ENCODE data around the gene GRIN3B.

DNA sequence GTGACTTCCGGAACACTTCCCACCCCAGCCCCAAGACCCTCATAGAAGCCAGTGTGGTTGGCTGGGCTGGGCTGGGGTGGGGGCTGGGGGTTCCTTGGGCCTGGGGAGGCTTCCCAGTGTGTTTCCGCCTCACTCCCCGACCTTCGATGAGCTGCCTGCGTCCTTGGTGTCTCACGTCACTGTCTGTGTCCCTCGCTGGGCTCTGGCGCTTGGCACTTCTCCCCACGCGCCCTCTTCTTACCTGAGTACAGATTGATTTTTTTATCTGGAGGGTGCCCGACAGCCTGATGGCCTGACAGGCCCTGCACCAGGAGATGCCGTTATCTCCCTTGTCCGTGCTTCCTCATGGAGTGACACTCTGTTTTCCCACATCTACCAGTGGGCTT, 7.6 kb upstream of the GRIN3B start:
- TF ChIP-seq, protein P1, sequence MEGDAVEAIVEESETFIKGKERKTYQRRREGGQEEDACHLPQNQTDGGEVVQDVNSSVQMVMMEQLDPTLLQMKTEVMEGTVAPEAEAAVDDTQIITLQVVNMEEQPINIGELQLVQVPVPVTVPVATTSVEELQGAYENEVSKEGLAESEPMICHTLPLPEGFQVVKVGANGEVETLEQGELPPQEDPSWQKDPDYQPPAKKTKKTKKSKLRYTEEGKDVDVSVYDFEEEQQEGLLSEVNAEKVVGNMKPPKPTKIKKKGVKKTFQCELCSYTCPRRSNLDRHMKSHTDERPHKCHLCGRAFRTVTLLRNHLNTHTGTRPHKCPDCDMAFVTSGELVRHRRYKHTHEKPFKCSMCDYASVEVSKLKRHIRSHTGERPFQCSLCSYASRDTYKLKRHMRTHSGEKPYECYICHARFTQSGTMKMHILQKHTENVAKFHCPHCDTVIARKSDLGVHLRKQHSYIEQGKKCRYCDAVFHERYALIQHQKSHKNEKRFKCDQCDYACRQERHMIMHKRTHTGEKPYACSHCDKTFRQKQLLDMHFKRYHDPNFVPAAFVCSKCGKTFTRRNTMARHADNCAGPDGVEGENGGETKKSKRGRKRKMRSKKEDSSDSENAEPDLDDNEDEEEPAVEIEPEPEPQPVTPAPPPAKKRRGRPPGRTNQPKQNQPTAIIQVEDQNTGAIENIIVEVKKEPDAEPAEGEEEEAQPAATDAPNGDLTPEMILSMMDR (IDR thresholded peaks at IDR 0.05), result no peak
- TF ChIP-seq EP300 (IDR thresholded peaks at IDR 0.05), result no peak

Data from sigmoid colon (tissue), 4 donors.